HG02970 (cell line): ENCODE data around the gene ATP1B3.
"Not testable (repeated sequence)": the region's sequence is repeated elsewhere in the genome, so short reads cannot be mapped to it uniquely, and the experiment has no call there.

ENCODE experiments used
- ATAC-seq: cut with Tn5 transposase; IDR thresholded peaks from one replicate; pipeline ENCODE4 v1.9.1; 2021; ENCODE audit warnings: mild to moderate bottlenecking, moderate library complexity, moderate number of reproducible peaks; ENCODE audit not compliant: unreplicated experiment, low FRiP score

ATP1B3 gene

DNA sequence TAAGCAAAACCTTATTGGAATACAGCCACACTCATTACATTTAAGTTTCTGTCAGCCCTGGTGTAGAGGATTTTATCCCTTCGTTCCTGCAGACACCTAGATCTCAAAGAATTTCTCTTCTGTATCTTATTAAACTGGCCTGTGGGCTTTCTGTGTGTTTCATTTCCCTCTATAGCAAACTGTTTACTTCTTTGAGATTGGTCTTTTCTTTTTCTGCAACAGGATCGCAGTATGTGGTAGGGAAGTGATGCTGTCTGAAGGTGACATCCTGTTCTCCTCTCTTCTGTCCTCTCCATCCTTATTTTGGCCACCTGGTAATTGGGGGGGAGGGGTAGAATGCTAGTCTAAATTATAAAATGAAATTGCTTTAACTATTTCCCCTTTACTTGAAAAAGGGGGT, 25.5 kb downstream of the ATP1B3 start:
- no peak for ATAC-seq

DNA sequence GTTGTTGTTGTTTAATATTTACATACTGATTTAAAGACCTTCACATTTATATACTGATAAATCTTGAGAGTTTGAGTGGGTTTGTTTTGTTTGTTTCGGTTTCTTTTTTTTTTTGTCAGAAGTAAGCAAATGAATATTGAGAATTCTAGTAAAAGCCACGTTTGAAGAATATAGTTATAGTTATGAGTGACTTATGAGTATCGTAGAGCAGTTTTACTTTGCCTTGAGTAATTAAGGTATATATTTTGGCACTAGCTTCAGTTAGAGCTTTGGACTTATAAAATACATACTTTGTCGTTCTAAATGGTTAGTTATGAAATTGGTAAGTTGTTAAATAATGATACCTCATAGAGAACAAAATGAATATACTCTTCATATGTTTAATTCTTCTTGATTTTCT, 27.8 kb downstream of the ATP1B3 start:
- no peak for ATAC-seq

DNA sequence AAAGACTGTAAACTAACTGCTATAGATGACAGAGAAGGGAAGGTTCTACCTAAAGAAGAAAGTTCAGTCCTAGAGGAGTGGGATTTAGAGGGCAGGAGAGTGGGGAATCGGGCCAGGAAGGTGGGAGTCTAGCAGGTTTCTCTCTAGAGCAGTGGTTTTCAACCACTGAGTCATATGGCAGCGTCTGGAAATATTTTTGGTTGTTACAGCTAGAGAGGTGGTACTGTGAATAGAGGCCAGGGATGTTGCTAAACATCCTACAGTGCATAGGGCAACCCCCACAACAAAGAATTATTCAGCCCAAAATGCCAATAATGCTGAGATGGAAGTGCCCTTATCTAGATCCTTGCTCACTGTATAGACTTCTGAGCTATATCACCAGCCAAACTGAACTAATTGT, 28.7 kb downstream of the ATP1B3 start:
- ATAC-seq = no peak

DNA sequence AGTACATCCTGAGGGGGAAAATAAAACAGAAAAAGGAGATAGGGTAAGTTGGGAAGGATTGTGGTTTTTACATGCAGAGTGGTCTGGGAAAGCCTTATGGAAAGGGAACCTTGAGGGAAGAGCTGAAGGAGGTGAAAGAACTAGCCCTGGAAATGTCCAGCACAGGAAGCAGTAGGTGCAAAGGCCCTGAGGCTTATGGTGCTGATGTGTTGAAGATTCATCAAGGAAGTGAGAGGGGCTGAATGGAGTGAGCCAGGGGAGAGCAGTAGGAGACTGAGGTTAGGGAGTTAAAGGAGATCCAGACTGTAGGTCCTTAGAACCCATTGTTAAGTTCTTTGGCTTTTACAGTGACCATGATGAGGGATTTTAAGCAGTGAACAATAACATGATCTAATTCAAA, 33.0 kb downstream of the ATP1B3 start:
- no peak for ATAC-seq

DNA sequence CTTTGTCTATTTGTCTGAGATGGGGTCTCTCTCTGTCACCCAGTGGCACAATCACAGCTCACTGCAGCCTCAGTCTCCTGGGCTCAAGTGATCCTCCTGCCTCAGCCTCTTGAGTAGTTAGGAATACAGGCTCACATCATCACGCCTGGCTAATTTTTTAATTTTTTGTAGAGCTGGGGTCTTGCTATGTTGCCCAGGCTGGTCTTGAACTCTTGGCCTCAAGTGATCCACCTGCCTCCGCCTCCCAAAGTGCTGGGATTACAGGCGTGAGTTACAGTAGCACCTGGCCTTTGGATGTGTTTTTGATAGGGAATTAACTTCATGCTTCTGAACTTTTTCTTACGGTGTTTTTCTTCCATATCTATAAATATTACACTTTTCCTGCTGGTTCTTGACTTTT, 33.5 kb downstream of the ATP1B3 start:
- not testable (repeated sequence) for ATAC-seq

DNA sequence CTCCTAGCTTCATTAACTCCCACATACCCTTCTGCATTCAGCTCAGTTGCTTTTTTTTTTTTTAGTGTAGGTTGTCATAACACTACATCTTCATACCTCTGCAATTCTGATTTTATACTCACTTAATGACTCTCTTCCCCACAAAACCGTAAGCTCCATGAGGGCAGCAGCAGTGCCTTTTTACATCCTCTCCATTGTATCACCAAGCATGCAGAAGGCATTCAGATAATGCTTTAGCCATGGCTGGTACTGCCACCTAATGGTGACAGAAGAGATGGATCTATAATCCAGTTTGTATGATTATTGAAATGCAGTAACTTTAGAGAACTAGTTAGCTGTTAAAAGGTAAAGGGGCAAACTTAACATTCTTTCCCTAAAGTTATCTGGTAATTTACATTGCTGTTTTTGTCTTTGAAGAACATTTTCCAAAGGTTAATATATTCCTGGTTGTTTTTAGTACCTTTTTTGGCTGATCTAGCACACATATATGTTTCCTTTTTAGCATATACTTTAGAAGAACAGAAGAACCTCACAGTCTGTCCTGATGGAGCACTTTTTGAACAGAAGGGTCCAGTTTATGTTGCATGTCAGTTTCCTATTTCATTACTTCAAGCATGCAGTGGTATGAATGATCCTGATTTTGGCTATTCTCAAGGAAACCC, 36.8 kb downstream of the ATP1B3 start:
- no peak for ATAC-seq

DNA sequence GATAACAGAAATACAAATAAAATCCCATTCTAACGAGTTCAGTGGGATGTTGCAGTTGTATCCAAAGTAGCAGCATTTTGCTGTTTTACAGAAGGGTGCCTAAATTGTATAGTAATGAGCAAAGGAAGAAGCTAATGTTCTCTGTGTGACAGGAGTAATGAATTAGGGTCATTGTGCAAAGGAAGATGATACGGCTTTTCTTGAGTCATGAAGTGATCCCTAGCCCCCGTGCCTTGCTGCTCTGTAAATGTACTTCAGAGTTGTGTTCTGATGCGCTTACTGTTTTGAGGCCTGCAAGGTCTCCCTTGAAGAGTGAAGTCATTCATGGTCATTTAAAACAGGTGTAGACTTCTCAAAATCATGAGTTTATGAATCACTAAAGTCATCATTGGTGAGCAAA, 37.9 kb downstream of the ATP1B3 start:
- no peak for ATAC-seq

DNA sequence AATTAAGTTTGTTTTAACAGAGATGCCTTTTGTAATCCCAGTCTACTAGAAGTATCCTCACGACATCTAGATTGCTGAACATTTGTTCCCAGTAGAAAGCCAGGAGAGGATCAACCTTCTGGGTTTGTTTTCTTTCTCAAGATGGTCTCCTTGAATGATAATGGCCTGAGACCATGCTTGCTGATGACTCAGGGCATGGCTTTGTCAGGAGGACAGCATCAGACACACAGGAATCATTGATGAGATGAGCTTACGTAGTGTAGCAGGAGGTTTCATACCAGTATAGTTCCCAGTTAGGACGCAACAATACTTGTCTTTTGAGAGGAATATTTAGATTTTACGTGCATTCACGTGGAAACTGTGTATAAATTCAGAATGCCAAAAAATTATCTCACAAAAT, 38.6 kb downstream of the ATP1B3 start:
- ATAC-seq = no peak

DNA sequence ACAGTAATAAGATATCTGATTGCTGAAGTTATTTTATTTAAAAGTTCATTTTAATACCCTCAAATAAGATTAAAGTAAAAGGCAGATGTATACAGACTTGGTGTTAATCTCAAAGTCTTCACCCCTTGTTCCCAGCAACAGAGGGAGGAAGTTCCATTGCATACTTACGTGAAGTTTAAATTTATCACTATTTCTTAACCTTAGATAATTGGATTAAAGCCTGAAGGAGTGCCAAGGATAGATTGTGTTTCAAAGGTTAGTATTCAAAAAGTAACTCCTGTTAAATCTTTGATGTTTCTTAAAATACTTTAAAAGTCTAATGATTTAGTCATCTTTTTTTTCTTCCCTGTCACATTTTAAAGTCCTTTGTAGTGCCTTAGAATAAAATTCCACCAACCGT, 39.3 kb downstream of the ATP1B3 start:
- ATAC-seq = no peak

DNA sequence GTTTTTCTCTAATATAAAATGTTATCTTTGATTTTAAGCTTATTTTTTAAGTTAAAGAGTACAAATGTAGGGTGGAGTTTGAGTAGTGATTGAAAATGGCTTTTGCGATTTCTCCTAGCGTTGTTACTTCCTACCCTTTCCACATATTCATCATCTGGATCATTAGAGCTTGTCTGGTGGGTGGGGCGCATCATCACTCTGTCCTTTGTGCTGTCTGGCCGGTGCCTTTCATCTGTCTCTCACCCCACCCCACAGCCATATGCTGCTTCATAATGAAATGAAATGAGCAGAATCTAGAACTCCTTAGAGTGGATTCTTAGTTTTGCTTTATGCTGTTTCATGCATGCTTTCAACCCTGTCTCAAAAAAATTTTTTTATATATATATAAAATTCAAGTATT, 44.3 kb downstream of the ATP1B3 start:
- no peak for ATAC-seq

DNA sequence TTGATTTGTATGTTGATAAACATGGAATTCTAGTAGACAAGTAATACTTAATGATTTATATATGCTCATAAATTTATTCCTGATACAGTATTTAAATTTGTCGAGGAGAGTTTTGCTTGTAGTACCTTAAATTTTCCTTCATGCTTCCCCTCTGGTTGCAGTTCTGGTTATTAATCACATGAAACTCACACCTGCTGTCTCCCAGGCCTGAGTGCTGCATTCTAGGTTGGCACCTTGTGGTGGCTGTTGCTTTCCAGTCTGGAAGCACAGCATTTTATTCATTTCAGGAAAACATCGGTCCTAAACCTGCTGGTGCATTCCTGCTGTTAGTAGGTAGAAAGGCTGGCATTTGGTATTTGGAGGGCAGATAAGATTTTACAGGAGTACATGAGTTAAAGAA, 44.9 kb downstream of the ATP1B3 start:
- ATAC-seq = no peak

DNA sequence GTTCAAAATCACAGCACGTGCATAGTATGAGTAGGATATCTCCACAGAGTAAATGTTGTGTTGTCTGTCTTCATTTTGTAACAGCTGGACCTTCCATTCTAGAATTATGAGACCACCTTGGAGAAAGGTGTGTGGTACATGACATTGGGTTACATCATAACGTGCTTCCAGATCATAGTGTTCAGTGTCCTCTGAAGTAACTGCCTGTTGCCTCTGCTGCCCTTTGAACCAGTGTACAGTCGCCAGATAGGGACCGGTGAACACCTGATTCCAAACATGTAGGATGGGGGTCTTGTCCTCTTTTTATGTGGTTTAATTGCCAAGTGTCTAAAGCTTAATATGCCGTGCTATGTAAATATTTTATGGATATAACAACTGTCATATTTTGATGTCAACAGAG, 49.2 kb downstream of the ATP1B3 start:
- not testable (repeated sequence) for ATAC-seq

DNA sequence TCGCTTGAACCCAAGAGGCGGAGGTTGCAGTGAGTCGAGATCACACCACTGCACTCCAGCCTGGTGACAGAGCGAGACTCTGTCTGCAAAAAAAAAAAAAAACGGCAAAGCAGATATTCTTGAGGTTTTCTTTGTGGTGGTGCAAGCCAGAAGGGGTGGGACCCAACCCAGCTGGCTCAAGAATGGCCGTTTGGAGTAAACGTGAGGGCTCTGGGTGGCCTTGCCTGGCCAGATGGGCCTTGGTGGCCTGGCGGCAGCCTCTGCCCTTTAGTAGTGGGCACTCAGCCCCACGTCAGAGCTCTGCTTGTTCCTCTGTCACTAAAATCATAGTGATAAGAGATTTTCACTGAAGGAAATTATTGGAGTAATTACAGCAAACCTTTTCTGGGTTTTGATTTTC, 50.5 kb downstream of the ATP1B3 start:
- no peak for ATAC-seq

DNA sequence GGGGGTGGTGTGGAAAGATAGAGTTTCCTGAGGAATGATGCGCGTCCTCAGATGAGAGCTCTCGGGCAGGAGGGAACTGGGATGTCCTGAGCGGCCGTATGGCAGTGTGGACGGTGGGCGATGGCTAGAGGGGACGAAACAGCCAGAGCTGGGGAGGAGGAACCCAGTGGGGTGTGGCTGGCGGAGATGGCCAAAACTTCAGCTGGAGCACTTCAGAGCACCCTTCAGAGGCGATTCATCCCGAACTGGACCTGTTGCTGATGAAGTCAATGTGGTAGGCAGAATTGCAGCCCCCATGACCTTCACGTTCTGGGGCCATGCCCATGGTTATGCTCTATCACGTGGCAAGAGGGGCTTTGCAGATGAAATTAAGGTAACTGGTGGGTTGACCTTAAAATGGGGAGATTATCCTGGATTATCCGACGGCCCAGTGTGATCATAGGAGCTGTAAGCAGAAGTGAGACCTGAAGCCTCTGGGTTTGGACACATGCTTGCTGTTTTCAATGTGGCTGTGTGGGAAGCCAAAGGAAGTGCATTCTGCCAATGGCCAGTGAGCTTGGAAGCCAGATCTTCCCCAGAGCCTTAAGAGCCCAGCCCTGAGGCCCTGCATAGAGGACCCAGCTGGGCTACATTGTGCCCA, 52.3 kb downstream of the ATP1B3 start:
- no peak for ATAC-seq

DNA sequence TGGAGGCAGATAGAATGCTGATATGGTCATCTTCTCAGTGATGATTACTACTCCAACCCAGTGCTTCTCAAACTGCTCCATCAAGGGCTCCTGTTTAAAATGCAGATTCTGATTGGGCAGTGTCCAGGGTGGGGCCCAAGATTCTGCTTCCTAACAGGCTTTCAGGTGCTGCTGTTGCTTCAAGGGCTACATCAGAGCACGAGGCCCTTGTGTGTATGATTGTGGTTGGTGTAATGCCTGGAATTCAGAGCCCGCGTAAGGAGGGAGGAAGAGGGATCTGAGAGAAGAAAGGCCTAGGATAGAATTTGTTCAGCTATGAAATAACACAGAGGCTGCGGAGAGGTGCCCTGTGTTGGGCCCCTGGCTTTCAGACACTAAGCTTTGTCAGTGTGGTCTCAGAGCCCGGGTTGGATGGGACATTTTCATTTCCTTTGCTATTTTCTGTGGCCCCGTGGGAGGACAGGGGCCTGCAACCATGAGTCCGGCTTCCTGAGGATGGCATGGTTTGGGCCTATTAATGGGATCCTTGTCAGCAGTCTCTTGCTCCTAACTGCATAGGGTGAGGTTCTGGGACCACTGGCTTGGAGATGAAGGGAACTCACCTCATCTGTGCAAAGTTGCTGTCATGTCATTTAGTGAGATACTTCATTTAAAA, 53.0 kb downstream of the ATP1B3 start:
- ATAC-seq = no peak

DNA sequence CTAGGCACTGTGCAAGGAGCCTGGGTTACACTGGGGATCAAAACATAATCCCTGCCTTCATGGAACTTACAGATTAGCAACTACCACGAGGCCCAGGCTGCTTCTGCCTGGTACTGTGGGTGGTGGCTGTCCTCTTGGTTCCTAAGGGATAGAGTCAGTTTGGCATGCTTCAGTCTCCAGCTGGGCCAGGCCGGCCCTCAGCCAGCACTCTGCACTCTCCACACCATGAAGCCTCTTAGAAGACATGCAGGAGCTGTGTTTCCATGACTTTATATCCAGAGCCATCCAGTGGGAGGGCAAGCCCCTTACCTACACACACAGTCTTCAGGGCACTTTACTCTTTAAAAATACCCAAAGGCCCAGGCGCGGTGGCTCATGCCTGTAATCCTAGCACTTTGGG, 54.4 kb downstream of the ATP1B3 start:
- no peak for ATAC-seq

DNA sequence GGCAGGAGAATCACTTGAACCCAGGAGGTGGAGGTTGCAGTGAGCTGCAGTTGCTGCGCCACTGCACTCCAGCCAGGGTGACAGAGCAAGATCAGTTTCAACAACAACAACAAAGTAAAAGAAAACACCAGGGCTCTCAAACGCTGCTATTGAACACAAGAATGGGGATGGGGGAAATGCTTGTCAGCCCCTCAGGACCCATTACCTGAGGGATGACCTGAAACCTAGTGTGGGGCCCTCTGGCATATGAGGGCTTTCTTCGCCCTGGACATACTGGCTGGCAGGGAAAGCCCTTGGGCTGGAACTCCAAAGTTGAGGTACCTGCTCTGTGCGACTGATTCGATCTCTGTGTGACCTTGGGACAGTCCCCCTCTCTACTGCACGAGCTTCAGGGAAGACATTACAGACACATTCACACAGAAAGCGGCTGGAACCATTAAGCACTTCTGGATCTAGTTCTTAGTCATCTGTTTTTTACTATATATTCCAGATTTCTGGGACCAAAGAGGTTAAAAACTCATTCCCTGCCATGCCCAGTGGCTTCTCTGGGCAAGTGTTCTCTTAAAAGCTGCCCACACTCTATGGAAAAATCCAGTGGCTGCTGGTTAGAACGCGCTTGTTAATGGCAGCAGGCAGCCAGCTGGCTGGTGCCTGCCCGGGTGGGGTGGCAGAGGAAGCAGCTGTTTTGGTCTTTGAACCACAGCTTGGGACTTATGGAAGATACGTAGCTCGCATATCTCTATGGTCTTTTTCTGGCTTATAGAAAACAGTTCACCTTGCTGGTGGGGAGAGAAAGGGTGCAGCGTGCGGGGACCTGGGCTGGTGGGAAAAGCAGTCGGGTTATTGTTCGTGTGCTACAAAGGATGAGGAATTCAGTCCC, 57.2 kb downstream of the ATP1B3 start:
- no peak for ATAC-seq

DNA sequence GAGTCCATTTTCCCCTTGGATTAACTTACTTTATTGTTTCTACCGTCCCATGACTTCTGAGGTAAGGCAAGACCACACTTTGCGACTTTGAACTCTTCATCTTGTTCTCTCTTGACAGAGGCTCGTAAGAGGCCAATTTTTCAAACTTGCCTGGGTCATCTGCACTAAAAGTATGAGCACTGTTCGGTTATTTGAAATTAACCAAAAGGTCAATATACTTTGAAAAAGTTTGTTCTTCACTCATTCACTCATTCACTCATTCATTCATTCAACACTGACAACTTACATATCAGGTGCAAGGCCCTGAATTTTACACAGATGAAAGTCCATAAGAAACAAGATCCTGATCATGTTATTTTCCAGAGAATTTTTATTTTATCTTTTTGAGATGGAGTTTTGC, 57.9 kb downstream of the ATP1B3 start:
- ATAC-seq = no peak

DNA sequence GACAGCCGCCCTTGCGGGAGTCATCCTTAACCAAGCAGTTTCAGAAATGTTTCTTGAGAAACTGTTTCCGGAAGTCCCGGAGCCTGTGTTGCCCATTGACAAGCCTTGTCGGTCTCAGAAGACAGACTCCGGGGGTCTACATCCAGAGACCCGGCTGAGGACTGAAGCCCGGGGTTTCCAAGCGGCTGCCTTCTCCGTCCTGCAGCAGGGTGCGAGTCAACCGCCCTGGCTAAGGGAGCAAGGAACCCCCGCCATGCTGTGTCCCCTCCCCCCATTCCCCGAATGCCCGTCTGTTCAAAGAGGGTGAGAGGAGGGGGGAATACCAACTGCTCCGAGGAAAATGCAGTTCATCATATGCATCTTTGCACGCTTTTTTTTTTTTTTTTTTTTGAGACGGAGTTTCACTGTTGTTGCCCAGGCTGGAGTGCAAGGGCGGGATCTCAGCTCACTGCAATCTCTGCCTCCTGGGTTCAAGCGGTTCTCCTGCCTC, 61.6 kb downstream of the ATP1B3 start:
- no peak for ATAC-seq

DNA sequence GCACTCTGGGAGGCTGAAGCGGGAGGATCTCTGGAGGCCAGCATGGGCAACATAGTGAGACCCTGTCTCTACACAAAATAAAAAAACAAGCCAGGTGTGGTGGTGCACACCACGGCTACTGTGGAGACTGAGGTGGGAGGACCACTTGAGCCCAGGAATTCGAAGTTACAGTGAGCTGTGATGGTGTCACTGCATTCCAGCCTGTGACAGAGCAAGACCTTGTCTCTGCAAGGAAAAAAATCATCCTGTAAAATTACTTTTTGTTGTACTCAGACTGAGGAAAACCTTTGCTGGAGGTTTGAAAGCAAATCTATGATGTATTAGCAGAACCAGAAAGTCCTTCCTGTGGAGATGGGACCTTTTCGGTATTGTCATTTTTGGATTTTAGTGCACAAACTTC, 63.3 kb downstream of the ATP1B3 start:
- ATAC-seq = no peak

DNA sequence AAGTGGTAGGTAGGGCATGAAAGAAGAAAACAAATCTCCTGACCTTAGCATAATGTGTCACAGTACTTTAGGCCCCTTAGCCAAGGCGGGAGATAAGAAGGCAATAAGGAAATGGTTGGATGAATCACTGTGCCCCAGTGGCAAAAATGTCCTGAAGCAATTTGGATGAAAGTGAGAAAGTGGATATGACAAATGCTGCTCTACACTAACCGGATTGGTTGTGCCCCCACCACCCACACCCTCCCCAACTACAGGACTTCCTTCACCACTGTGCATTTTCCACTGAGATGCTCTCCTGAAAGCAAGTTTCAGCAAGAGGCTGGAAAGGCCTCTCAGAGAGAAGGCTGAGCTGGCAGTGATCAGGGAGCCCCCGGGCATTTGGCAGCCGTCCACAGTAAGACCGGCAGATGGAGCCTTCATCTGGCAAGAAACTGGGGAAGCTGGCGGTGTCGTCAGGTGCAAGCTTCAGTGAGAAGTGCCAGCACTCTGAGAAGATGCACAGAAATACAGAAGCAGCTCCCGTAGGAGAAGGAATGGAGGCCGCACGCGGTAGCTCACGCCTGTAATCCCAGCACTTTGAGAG, 63.8 kb downstream of the ATP1B3 start:
- no peak for ATAC-seq
